NCI-H2081 treated with DMSO at 0.1 percent for 48 hours (cell line): Measurements from ENCODE around the gene RBMS1.

Source experiments
- DNase-seq: peaks from one replicate; lab custom pipeline; 2025; lab: John Stamatoyannopoulos, UW

RBMS1 gene

DNA sequence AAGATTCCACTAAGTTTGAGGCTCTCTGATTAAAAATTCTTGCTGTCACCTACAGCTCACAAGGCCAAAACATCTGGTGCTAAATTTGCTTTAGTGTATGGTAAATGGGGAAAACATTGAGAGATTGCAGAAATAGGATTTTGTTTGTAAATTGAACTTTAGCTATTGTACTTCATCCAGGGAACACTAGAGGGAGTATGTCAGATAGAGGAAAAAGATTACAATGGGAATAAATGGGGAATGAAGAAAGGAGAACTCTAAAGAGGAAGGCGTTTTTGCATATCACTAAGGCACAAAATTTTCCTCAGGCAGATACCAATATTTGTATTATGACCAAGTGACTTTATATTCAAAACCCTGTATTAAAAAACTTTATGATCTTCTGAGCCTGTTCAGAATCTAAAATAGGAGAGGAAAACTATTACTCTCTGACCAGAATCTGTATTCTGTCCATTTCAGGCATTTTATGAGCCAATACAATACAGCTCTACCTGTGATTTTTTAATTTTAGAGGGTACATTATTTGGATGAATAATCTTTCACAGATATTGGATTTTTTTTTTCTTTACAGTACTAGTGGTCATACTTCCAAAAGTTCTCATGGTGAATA lies 241.2 kb downstream of the RBMS1 start:
- no peak for DNase-seq

DNA sequence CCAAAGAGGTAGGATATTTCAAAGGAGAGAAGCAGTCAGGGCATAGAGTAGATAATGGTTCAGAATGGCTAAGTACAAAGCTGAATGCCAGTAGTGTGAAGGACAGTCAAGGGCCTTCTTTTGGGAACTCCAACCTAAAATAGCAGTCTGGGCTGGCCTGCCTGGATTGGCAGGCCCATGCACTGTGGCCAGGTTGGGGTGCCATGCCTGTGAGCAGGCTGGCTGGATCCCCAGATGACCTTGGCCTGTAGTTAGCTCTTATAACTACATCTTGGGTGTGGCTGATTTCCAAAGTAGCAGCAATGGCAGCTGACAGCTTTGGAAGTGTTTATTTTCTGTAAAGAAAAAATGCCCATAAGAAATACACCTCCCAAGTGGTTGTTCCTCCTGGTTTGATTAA lies 242.0 kb downstream of the RBMS1 start:
- no peak for DNase-seq

DNA sequence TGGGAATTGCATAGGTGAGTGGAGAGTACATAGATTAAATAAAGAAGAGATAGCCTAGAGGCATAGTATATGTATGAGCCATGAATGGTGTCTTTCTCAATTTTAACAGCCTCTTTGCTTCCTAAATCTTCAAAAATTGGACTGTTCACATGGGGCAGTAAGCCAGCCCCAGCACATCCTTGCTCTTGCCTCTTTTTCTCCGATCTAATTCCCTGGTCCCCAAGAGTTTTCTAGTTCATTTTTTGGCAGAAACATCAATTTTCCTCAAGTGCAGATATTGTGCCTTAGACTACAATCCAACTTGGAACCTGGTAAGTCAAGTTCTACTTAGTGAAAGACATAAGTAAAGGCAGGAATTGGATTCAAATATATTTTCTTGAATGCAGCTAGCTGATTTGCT lies 243.7 kb downstream of the RBMS1 start:
- no peak for DNase-seq

- no peak for DNase-seq
Observed at GRCh38 chr2:160247296-160248035, 246.1 kb downstream of the RBMS1 start.

- no peak for DNase-seq
Observed at GRCh38 chr2:160246356-160246755, 247.3 kb downstream of the RBMS1 start.

DNA sequence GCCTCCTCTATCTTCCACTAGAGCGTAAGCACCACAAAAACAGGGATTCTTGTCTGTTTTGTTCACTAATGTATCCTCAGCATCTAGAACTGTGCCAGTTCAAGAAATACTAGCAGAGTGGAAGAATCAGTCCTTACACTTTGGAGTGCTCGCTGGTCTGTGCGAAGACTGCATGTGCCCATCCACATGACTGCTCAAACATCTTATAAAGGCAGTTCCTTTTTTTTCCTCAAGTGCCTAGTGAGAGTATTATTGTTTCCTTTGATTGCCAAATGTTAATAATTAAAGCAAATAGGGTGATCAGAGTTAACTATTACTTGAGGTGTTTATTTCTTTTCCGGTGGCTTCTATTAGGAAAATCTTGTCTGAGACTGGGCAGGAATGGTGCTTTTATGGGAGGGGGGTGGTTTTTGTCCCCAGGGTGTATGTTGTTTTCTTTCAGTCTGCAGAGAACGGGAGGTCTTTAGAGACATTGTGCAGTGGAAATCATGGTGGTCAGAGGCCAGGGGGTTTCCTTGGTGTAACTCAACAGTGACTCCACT lies 247.9 kb downstream of the RBMS1 start:
- no peak for DNase-seq

- no peak for DNase-seq
Observed at GRCh38 chr2:160242893-160243564, 250.6 kb downstream of the RBMS1 start.

GRCh38 chr2:160241251-160242137 lies 252.1 kb downstream of the RBMS1 start:
- no peak for DNase-seq

GRCh38 chr2:160239436-160239835 lies 254.2 kb downstream of the RBMS1 start:
- no peak for DNase-seq

DNA sequence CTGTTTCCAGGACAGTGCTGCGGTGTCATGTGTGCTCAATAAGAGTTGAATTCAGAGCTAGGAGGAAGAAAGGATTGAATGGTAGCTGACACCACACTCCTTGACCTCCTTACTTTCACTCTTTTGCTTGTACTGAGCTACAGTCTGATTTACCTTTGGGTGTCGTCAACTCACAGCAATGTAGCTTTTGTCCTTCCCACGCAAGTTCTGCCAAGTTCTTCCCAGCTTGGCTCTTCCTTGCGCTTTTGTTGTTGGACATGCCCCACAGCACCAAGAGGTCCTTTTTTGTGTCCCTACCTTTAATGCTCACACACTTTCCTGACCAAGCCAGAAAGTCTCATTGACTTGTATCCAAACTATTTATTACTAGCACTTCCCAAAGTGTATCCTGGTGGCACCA lies 255.2 kb downstream of the RBMS1 start:
- no peak for DNase-seq

DNA sequence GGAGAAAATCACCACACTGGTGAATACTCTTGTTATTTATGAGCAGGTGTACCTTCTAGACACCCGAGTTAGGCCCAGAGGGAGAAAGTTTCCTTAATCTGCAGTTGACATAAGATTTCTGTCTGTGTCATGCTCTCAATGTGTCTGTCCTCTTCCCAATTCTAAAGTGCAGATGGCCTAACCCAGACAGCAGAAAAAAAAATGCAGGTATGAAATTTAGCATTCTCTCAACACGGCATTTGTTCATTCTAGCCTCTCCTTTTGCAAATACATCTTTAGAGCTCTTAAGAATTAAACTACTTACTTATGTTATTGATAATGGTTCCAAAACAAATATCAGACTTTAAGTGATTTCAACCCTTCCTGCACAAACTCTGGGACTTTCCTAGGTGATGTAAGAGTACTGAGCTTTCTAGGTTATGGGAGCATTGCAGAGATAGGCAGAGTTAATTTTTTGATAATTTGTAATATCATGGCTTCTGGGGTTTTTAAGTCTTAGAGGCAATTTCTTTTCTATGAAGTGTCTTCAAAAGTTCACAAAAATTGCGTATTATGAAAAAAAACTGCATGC lies 260.6 kb downstream of the RBMS1 start:
- DNase-seq, result no peak

DNA sequence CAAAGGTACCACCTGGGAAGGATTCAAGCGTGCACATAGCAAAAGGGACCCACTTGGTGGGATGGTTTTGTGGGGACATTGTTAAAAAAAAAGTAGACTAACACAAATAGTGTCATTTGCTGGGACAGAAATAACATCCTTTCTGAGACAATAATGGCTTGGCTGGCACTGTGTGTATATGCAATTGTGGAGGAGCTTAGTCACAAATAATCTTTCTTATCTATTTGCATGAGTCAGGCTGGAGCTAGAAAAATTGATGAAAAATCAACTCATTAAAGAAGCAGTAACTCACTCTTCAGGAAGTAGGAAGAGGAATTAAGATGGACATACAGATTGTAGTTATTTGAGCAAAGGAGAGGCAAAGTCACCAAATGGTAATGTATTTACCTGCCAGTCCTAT lies 264.0 kb downstream of the RBMS1 start:
- DNase-seq, result no peak

- DNase-seq, result no peak
Observed at GRCh38 chr2:160228141-160228917, 265.3 kb downstream of the RBMS1 start.

DNA sequence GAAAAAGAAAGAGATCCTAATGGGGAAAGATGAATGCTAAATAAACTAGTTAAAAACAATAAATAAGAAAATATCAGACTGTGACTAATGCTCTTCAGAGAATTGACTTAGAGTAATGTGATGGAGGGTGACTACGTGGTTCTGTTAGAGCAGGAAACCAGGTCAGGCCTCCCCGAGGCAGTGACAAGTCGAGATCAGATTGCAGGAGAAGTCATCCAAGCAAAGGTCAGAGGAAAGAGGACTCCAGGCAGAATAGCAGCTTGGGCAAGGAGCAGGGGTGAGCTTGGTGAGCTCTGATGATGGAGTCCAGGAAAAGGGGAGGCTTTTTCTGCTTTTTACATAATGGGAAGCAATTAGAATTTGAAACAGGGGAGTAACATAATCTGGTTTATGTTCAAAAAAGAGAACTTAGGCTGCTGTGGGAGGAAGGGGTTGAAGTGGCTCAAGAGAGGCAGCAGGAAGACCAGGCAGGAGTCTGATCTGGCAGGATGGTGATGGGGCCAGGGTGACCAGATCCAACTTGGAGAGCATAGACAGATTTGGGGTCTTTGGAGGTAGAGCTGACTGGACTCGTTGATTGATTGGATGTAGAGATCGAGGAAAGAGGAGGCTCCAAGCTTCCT lies 266.2 kb downstream of the RBMS1 start:
- no peak for DNase-seq

DNA sequence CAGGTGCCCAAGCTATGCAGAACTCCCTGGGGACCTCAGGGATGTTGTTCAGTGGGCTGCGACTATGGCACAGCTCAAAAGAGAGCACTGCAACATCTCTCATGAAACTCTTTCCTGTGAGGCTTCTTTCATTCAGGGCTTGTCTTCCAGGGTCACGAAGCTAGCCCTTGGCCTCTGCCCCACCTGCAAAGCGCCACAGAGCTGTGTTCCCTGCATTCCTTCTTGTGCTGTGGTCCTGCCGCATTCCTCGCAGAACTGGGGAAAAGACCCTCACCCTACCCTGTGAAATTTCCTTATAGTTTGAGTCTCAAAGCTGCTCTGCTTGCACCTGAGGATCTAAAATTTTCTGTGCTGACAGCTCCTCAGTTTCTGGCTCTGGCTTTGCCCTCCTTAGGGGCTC lies 267.2 kb downstream of the RBMS1 start:
- no peak for DNase-seq

- no peak for DNase-seq
Observed at GRCh38 chr2:160225722-160226121, 267.9 kb downstream of the RBMS1 start.

GRCh38 chr2:160224507-160224906 lies 269.1 kb downstream of the RBMS1 start:
- no peak for DNase-seq

DNA sequence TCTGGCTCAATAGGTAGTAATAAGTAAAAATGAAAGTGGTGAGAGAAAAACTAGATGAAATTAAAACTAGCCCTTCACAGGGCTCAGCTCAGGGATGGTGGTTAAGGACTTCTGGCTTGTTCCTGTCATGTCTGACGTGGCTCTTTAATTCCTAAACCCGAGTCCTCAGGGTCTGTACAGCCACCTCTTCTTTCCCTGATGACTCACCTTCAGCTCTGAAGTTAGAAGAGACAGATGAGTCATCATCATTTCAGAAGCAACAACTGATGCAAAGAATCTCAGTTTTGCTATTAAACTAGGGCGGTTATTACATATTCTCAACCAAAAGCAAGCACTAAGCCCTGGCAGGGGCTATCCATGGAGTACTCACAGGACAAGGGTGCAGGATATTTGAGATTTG lies 269.5 kb downstream of the RBMS1 start:
- DNase-seq, result no peak

- DNase-seq, result no peak
Observed at GRCh38 chr2:160223560-160223959, 270.0 kb downstream of the RBMS1 start.

DNA sequence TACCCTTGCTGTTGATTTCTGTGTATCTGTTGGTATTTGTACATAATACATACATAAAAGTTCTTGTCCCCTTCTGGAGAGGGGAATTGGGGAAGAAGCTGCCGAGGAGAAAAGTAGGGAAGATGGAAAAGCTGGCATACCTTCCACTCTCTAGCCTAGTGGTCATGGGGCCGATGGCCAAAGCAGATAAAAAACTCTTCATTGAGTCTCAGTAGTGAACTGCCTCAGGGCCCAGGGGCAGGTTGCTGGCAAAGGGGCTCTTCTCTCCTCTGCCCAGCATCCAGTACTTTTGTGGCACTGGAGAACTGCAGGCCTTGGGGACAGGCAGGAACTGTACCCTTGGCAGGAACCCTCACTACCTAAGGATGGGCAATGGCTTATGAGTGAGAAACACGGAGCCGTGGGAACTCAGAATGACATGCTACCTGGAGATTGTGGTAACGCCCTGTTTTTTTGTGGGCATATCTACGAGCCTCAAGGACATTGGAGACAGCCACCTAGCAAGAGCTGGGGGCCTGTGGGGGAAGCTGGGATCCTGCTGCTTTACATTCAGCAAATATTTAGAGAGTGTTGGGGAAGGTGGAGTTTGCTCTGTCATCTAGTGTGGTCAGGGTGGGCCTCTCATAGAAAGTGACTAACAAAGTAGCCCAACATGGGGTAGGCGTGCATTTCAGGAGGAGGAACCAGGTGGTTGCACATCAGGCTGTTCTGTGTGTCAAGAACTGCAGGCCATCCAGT lies 270.9 kb downstream of the RBMS1 start:
- DNase-seq, result no peak
